Endothelial cell of umbilical vein (primary cell): ENCODE data around the gene HLX. TPM values are rescaled to one million over a fixed set of nuclear protein-coding genes. Genes with fewer than 3 reads are reported as not detected.

Source experiments
- BruUV-seq: library from RNA; stranded (reverse); fragments of 400-500 nt; replicated peaks from 2 replicates; lab custom pipeline; 2021; lab: Mats Ljungman, UMichigan
- CTCF ChIA-PET: fragments of 300-600, 350-600 bp; sonication (Branson Sonifier 250); formaldehyde crosslinking; loops from one replicate; lab custom pipeline; 2021; ENCODE audit warnings: antibody characterized with exemption, inconsistent platforms; lab: Charles Lee
- POLR2A ChIA-PET: fragments of 300-600, 350-600 bp; sonication (Branson Sonifier 250); formaldehyde crosslinking; loops from one replicate; lab custom pipeline; 2021; ENCODE audit warnings: antibody characterized with exemption, inconsistent platforms; lab: Charles Lee
- DNase-seq: peaks from one replicate; pipeline ENCODE4 v3.0.0-alpha.2; 2011; ENCODE audit warnings: low read depth, low spot score
- FAIRE-seq: peaks from 2 replicates; lab custom pipeline; 2011; peaks lifted over from hg19 to GRCh38; lab: Jason Lieb, UNC
- H2AFZ ChIP-seq: 2 replicates; pipeline ENCODE4 v1.6.0; 2012; ENCODE audit warnings: low read depth, low read length, control low read depth, inconsistent platforms
- H3K27ac ChIP-seq: 2 replicates; pipeline ENCODE4 v1.5.1; 2011; ENCODE audit warnings: low read depth, mild to moderate bottlenecking, control low read depth, low read length, moderate library complexity; ENCODE audit not compliant: insufficient read depth
- H3K27me3 ChIP-seq, 2 experiments: 2 replicates each; pipeline versions ENCODE4 v1.6.0 to v1.6.1; 2011; ENCODE audit warnings: low read length in 2 of 2, mixed read lengths in 1 of 2; ENCODE audit not compliant: control insufficient read depth in 2 of 2, insufficient read depth in 2 of 2
- H3K36me3 ChIP-seq, 2 experiments: 2 replicates in 1 of 2; 3 replicates in 1 of 2; pipeline ENCODE4 v1.5.1; 2011; ENCODE audit warnings: low read length in 2 of 2, mild to moderate bottlenecking in 1 of 2, moderate library complexity in 1 of 2; ENCODE audit not compliant: control insufficient read depth in 2 of 2, insufficient read depth in 2 of 2; ENCODE audit errors: extremely low read depth in 1 of 2
- H3K4me1 ChIP-seq: 3 replicates; pipeline ENCODE4 v1.5.1; 2011; ENCODE audit warnings: mild to moderate bottlenecking, low read length; ENCODE audit not compliant: control insufficient read depth, insufficient read depth; ENCODE audit errors: extremely low read depth
- H3K4me2 ChIP-seq: 2 replicates; pipeline ENCODE4 v1.6.1; 2011; ENCODE audit warnings: low read length, control low read depth, mixed read lengths; ENCODE audit not compliant: insufficient read depth
- H3K4me3 ChIP-seq, 3 experiments: fragments of 200-600 bp in 1 of 3; sonication (generic), shearing (Covaris generic) in 1 of 3; replicated peaks in 1 of 3; 2 replicates each; pipeline ENCODE4 v1.5.1; 2011 to 2016; ENCODE audit warnings: control low read depth in 3 of 3, low read length in 3 of 3, mild to moderate bottlenecking in 2 of 3, inconsistent platforms in 1 of 3, low read depth in 1 of 3, moderate library complexity in 1 of 3; ENCODE audit not compliant: insufficient read depth in 1 of 3
- H3K79me2 ChIP-seq: 2 replicates; pipeline ENCODE4 v1.6.0; 2012; ENCODE audit warnings: low read length, inconsistent platforms; ENCODE audit not compliant: control insufficient read depth, insufficient read depth
- H3K9ac ChIP-seq: replicated peaks from 2 replicates; pipeline ENCODE3; 2011; ENCODE audit warnings: low read length, control low read depth; ENCODE audit not compliant: insufficient read depth; ENCODE audit errors: extremely low read depth
- H3K9me1 ChIP-seq: replicated peaks from 3 replicates; pipeline ENCODE4 v1.6.0; 2011; ENCODE audit warnings: mild to moderate bottlenecking, low read length; ENCODE audit not compliant: control insufficient read depth, insufficient read depth; ENCODE audit errors: extremely low read depth
- H3K9me3 ChIP-seq: replicated peaks from 2 replicates; pipeline ENCODE4 v1.5.1; 2012; ENCODE audit warnings: low read length, inconsistent platforms; ENCODE audit not compliant: control insufficient read depth, insufficient read depth
- H4K20me1 ChIP-seq: replicated peaks from 2 replicates; pipeline ENCODE3; 2011; ENCODE audit warnings: mild to moderate bottlenecking, low read length; ENCODE audit not compliant: control insufficient read depth, insufficient read depth; ENCODE audit errors: extremely low read depth
- CTCF ChIP-seq, 2 donors: IDR thresholded peaks; 1 replicate in 1 of 2; 2 replicates in 1 of 2; pipeline ENCODE4 v1.5.1; 2011; ENCODE audit warnings: low read length in 2 of 2, mild to moderate bottlenecking in 2 of 2, moderate library complexity in 2 of 2, control low read depth in 1 of 2, inconsistent platforms in 1 of 2, low read depth in 1 of 2; ENCODE audit not compliant: insufficient read depth in 1 of 2; ENCODE audit errors: extremely low read depth in 1 of 2
- EZH2 ChIP-seq: IDR thresholded peaks from 2 replicates; pipeline ENCODE4 v1.6.1; 2012; ENCODE audit warnings: borderline replicate concordance, low read depth, mild to moderate bottlenecking, moderate library complexity, low read length, inconsistent platforms; ENCODE audit not compliant: severe bottlenecking
- FOS ChIP-seq: IDR thresholded peaks from 2 replicates; pipeline ENCODE4 v1.6.1; 2011; ENCODE audit warnings: mild to moderate bottlenecking, low read length, moderate library complexity, borderline replicate concordance; ENCODE audit not compliant: insufficient read depth
- GATA2 ChIP-seq: IDR thresholded peaks from 2 replicates; pipeline ENCODE4 v1.7.0; 2011; ENCODE audit warnings: low read depth, mild to moderate bottlenecking, moderate library complexity, mixed read lengths, low read length; ENCODE audit not compliant: insufficient read length, insufficient read depth
- JUN ChIP-seq: IDR thresholded peaks from 2 replicates; pipeline ENCODE4 v1.6.1; 2011; ENCODE audit warnings: borderline replicate concordance, low read depth; ENCODE audit not compliant: insufficient read length, insufficient read depth
- MAX ChIP-seq: IDR thresholded peaks from 2 replicates; pipeline ENCODE4 v1.6.1; 2011; ENCODE audit not compliant: insufficient read depth, insufficient read length
- MYC ChIP-seq: IDR thresholded peaks from one replicate; pipeline ENCODE4 v1.6.1; 2011; ENCODE audit warnings: mild to moderate bottlenecking, low read depth, low read length
- POLR2A ChIP-seq: IDR thresholded peaks from 2 replicates; pipeline ENCODE4 v1.6.1; 2012; ENCODE audit warnings: low read depth, mild to moderate bottlenecking, control low read depth, low read length
- POLR2AphosphoS5 ChIP-seq: IDR thresholded peaks from 2 replicates; pipeline ENCODE4 v1.6.1; 2012; ENCODE audit warnings: low read depth, mild to moderate bottlenecking, control low read depth, low read length, moderate library complexity; ENCODE audit not compliant: insufficient read depth
- dilution Hi-C: fragments of 300-500 bp; cut with MboI; formaldehyde crosslinking; loops from one replicate; pipeline ENCODE4 v1.15.0; 2019; ENCODE audit warnings: low sequenced_read_pairs; ENCODE audit not compliant: extremely low pct_ligation_motif_present
- intact Hi-C: fragments of 100-400 bp; cut with micrococcal nuclease; formaldehyde crosslinking; loops from one replicate; pipeline ENCODE4 v1.10.0; 2022
- polyA plus RNA-seq, 4 experiments: library from polyadenylated mRNA; depleted of rRNA in 3 of 4; stranded (reverse) in 3 of 4; unstranded in 1 of 4; fragments of >200 nt; gene quantifications; 2 replicates each; pipeline versions ENCODE4 v1.2.1 to v1.2.3, GENCODE V29; 2011 to 2012; ENCODE audit warnings: missing spikeins in 1 of 4
- total RNA-seq: library from RNA; stranded (reverse); gene quantifications from 2 replicates; pipeline ENCODE4 v1.2.3, GENCODE V29; 2021

Gene HLX
- total and polyA plus RNA-seq, 2 donors (not counting 3 experiments of a cell fraction or from before 2014, with no cell fraction given): 7.5 to 39.1 TPM

GRCh38 chr1:220905650-220906560, 26.7 kb downstream of the HLX start:
- Histone ChIP-seq H3K9me1 (no peaks in the 10 kb centered on the region), H3K4me1 (no peaks in the 10 kb centered on the region), H4K20me1 (no peaks in the 10 kb centered on the region), H3K36me3 (no peaks in the 10 kb centered on the region), H2AFZ (no peak overlapping the region), H3K27me3 (peaks cover 13 to 24% of the 10 kb centered on the region in 2 experiments), H3K9ac (no peak overlapping the region), H3K4me2 (no peak overlapping the region), H3K27ac (no peak overlapping the region), H3K4me3 (no peak overlapping the region), H3K79me2 (no peaks in the 10 kb centered on the region), H3K9me3 (no peaks in the 10 kb centered on the region)
- POLR2A ChIA-PET: no interaction called here
- intact Hi-C loops (no loop called here), dilution Hi-C loops (no loop called here)
- CTCF ChIA-PET: interaction anchor here (0.8 to 5.5 kb wide), 4 partner anchors 32 to 530 kb away, joined by 3 to 136 read pairs (median 12); no protein-coding TSS in a partner anchor
- TF ChIP-seq FOS (no peak), GATA2 (no peak), CTCF (IDR thresholded peaks at IDR 0.05; ENCODE audit: extremely low read depth in 1 of 2, insufficient read depth in 1 of 2, low read depth in 1 of 2, low read length in 2 of 2) (no peak), JUN (no peak), EZH2 (no peak), MYC (no peak), POLR2A (no peak), POLR2AphosphoS5 (no peak), MAX (no peak)
- FAIRE-seq (no peak), DNase-seq (no peak)
- no TSS peak for BruUV-seq
